DND-41 (cell line): ENCODE measurements around the gene BIRC6.

Experiments
- EZH2 ChIP-seq: IDR thresholded peaks from 3 replicates; pipeline ENCODE4 v1.6.1; 2012; ENCODE audit warnings: borderline replicate concordance, low read depth, mild to moderate bottlenecking, moderate library complexity, low read length, inconsistent platforms; ENCODE audit not compliant: severe bottlenecking
- TF ChIP-seq, protein P1 (sequence below): IDR thresholded peaks from 2 replicates; pipeline ENCODE4 v1.5.1; 2012; ENCODE audit warnings: borderline replicate concordance, low read length, moderate library complexity, mild to moderate bottlenecking; ENCODE audit not compliant: poor library complexity, severe bottlenecking; ENCODE audit errors: extremely low read depth

DNA sequence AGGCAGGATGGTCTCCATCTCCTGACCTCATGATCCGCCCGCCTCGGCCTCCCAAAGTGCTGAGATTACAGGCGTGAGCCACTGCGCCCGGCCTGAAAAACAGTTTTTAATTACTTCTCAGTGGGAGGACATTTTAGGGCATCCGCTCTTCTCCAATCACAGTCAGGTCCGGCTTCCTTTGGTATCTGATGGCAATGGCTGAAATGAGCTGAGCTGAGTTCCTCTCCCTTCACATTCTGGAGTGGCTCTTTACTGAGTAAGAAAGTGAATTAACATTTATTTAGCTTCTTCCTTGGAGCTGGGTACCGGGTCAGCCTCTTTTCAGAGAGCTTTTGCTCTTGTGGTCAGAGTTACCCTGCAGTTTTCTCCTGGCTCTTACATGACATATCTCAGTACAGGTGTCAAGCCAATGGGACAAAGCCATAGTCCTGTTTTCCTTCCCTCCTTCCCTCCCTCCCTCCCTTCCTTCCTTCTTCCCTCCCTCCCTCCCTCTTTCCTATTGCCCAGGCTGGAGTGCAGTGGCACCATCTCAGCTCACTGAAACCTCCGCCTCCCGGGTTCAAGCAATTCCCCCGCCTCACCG, 269.9 kb downstream of the BIRC6 start:
- TF ChIP-seq EZH2 = no peak
- TF ChIP-seq, protein P1, sequence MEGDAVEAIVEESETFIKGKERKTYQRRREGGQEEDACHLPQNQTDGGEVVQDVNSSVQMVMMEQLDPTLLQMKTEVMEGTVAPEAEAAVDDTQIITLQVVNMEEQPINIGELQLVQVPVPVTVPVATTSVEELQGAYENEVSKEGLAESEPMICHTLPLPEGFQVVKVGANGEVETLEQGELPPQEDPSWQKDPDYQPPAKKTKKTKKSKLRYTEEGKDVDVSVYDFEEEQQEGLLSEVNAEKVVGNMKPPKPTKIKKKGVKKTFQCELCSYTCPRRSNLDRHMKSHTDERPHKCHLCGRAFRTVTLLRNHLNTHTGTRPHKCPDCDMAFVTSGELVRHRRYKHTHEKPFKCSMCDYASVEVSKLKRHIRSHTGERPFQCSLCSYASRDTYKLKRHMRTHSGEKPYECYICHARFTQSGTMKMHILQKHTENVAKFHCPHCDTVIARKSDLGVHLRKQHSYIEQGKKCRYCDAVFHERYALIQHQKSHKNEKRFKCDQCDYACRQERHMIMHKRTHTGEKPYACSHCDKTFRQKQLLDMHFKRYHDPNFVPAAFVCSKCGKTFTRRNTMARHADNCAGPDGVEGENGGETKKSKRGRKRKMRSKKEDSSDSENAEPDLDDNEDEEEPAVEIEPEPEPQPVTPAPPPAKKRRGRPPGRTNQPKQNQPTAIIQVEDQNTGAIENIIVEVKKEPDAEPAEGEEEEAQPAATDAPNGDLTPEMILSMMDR = no peak
